Type B pancreatic cell (in vitro differentiated cells): ENCODE measurements around the gene LCOR. TPM values are rescaled to one million over a fixed set of nuclear protein-coding genes. Genes with fewer than 3 reads are reported as not detected.
"Not testable (repeated sequence)": the region's sequence is repeated elsewhere in the genome, so short reads cannot be mapped to it uniquely, and the experiment has no call there.

Source experiments
- DNase-seq: peaks from one replicate; pipeline ENCODE4 v3.0.0; 2021; ENCODE audit warnings: mixed read lengths; ENCODE audit not compliant: unreplicated experiment; ENCODE audit errors: extremely low spot score
- H3K27ac Mint-ChIP-seq: 2 replicates; pipeline ENCODE4 v1.8.0; 2021; ENCODE audit warnings: mild to moderate bottlenecking, mixed read lengths
- H3K27me3 Mint-ChIP-seq: 2 replicates; pipeline ENCODE4 v1.8.0; 2021; ENCODE audit warnings: mixed read lengths
- H3K36me3 Mint-ChIP-seq: 2 replicates; pipeline ENCODE4 v1.8.0; 2021; ENCODE audit warnings: mixed read lengths
- H3K4me1 Mint-ChIP-seq: one replicate; pipeline ENCODE4 v1.8.0; 2021; ENCODE audit warnings: mixed read lengths; ENCODE audit not compliant: unreplicated experiment
- H3K4me3 Mint-ChIP-seq: 2 replicates; pipeline ENCODE4 v1.8.0; 2021; ENCODE audit warnings: mild to moderate bottlenecking, mixed read lengths
- H3K9me3 Mint-ChIP-seq: 2 replicates; pipeline ENCODE4 v1.8.0; 2021; ENCODE audit warnings: mixed read lengths
- CTCF ChIP-seq: fragments of 200-600 bp; sonication (generic); conservative IDR thresholded peaks from 2 replicates; pipeline ENCODE4 v1.5.0; 2021; ENCODE audit warnings: antibody characterized with exemption, mild to moderate bottlenecking
- total RNA-seq: library from RNA; stranded (reverse); gene quantifications from 2 replicates; pipeline ENCODE4 v1.2.1, GENCODE V29; 2021; ENCODE audit warnings: low replicate concordance

The LCOR gene
- total RNA-seq, 1 donor from 2014 or later = 55.1 TPM

- no peak for DNase-seq
- Mint-ChIP-seq H3K27me3 (peaks cover 3% of the 10 kb centered on the region), H3K4me3 (no peak overlapping the region), H3K9me3 (no peaks in the 10 kb centered on the region), H3K27ac (no peak overlapping the region), H3K4me1 (peaks cover 9% of the 10 kb centered on the region), H3K36me3 (no peaks in the 10 kb centered on the region)
- TF ChIP-seq CTCF = no peak
Observed at GRCh38 chr10:97029271-97029670, 197.2 kb downstream of the LCOR start.

GRCh38 chr10:97030894-97031293 lies 198.8 kb downstream of the LCOR start:
- Mint-ChIP-seq H3K27ac (no peak overlapping the region), H3K9me3 (no peaks in the 10 kb centered on the region), H3K4me1 (peaks cover 2% of the 10 kb centered on the region), H3K4me3 (no peak overlapping the region), H3K27me3 (peaks cover 12% of the 10 kb centered on the region), H3K36me3 (no peaks in the 10 kb centered on the region)
- DNase-seq = no peak
- no peak for TF ChIP-seq CTCF

GRCh38 chr10:97031459-97031858 lies 199.4 kb downstream of the LCOR start:
- Mint-ChIP-seq H3K36me3 (no peaks in the 10 kb centered on the region), H3K27ac (no peak overlapping the region), H3K4me1 (peaks cover 5% of the 10 kb centered on the region), H3K27me3 (peaks cover 15% of the 10 kb centered on the region), H3K4me3 (no peak overlapping the region), H3K9me3 (no peaks in the 10 kb centered on the region)
- TF ChIP-seq CTCF = no peak
- no peak for DNase-seq

GRCh38 chr10:97032624-97033023 lies 200.5 kb downstream of the LCOR start:
- H3K4me1 Mint-ChIP-seq = peaks cover 5% of the 10 kb centered on the region
- no peak for TF ChIP-seq CTCF
- no peak for DNase-seq
- H3K27ac Mint-ChIP-seq = no peak overlapping the region
- H3K36me3 Mint-ChIP-seq = no peaks in the 10 kb centered on the region
- no peaks in the 10 kb centered on the region for H3K9me3 Mint-ChIP-seq
- no peak overlapping the region for H3K4me3 Mint-ChIP-seq
- H3K27me3 Mint-ChIP-seq = peaks cover 19% of the 10 kb centered on the region

- H3K36me3 Mint-ChIP-seq, H3K4me3 Mint-ChIP-seq, DNase-seq, H3K9me3 Mint-ChIP-seq, H3K27ac Mint-ChIP-seq: not testable (repeated sequence)
- Mint-ChIP-seq H3K27me3 (peaks cover 19% of the 10 kb centered on the region), H3K4me1 (peaks cover 12% of the 10 kb centered on the region)
Observed at GRCh38 chr10:97033841-97034240, 201.7 kb downstream of the LCOR start.

GRCh38 chr10:97034301-97034700 lies 202.2 kb downstream of the LCOR start:
- Mint-ChIP-seq H3K9me3 (no peaks in the 10 kb centered on the region), H3K4me1 (peaks cover 12% of the 10 kb centered on the region), H3K36me3 (no peaks in the 10 kb centered on the region), H3K27me3 (peaks cover 16% of the 10 kb centered on the region), H3K4me3 (no peak overlapping the region), H3K27ac (no peak overlapping the region)
- DNase-seq = no peak
- no peak for TF ChIP-seq CTCF
